Mucosa of descending colon (tissue), 3 donors: ENCODE data around the gene LDLRAD4. TPM values are rescaled to one million over a fixed set of nuclear protein-coding genes. Genes with fewer than 3 reads are reported as not detected.

ENCODE experiments used
- ATAC-seq: fragments of 200-7000 bp; cut with Tn5 transposase; one replicate; pipeline ENCODE4 v1.9.1; 2020; ENCODE audit warnings: mild to moderate bottlenecking, moderate library complexity
- DNase-seq, 3 donors: peaks; one replicate each; pipeline ENCODE4 v3.0.0-alpha.2; 2020
- H3K36me3 ChIP-seq: fragments of 200-600 bp; one replicate; pipeline ENCODE4 v1.8.0; 2021; ENCODE audit warnings: low read depth, mild to moderate bottlenecking
- H3K4me1 ChIP-seq: fragments of 200-600 bp; one replicate; pipeline ENCODE4 v1.8.0; 2021; ENCODE audit warnings: low read depth, mild to moderate bottlenecking
- H3K4me3 ChIP-seq: fragments of 200-600 bp; one replicate; pipeline ENCODE4 v1.8.0; 2021; ENCODE audit warnings: mild to moderate bottlenecking
- H3K9me3 ChIP-seq: fragments of 200-600 bp; one replicate; pipeline ENCODE4 v1.8.0; 2021; ENCODE audit warnings: mild to moderate bottlenecking
- CTCF ChIP-seq: fragments of 200-600 bp; IDR thresholded peaks from one replicate; pipeline ENCODE4 v1.8.0; 2022; ENCODE audit warnings: antibody characterized with exemption, mild to moderate bottlenecking
- intact Hi-C, 2 donors: fragments of 100-400 bp; cut with DNase I in 1 of 2; cut with micrococcal nuclease in 1 of 2; formaldehyde crosslinking; loops; one replicate each; pipeline versions ENCODE4 v1.11.0 to v1.11.1; 2022; cut with DNase I, micrococcal nuclease
- total RNA-seq, 3 donors: library from RNA; stranded (reverse); fragmentation: NEBNext Ultra II Directional in 2 of 3; extraction: Animal tissue kit (Norgen Biotek cat#: 25700) in 2 of 3; gene quantifications; one replicate each; pipeline versions ENCODE4 v1.2.1 to v1.2.4, GENCODE V29; 2021 to 2023
- donor health status: DM: no; HTN: no; CAD: no; lungs with moderate emphysema.
- donor health status: DM: no; HTN: no; CAD: no.
- donor health status: DM: no; HTN: yes; CAD: no.

LDLRAD4 gene
- total RNA-seq, 3 donors from 2014 or later, result 36.8 to 41.0 (median 37.4) TPM

- DNase-seq (no peak), ATAC-seq (no peak)
- intact Hi-C loops, result no loop called here
- H3K36me3 ChIP-seq, result no peaks in the 10 kb centered on the region
- H3K9me3 ChIP-seq, result no peaks in the 10 kb centered on the region
- TF ChIP-seq CTCF, result no peak
- no peaks in the 10 kb centered on the region for H3K4me1 ChIP-seq
- no peak overlapping the region for H3K4me3 ChIP-seq
Observed at GRCh38 chr18:13513481-13513880, 294.9 kb downstream of the LDLRAD4 start.

- no peak for TF ChIP-seq CTCF
- ATAC-seq (no peak), DNase-seq (no peak)
- intact Hi-C loops, result no loop called here
- H3K4me3 ChIP-seq, result no peak overlapping the region
- no peaks in the 10 kb centered on the region for H3K9me3 ChIP-seq
- H3K36me3 ChIP-seq, result no peaks in the 10 kb centered on the region
- no peaks in the 10 kb centered on the region for H3K4me1 ChIP-seq
Observed at GRCh38 chr18:13514558-13514957, 296.0 kb downstream of the LDLRAD4 start.

DNA sequence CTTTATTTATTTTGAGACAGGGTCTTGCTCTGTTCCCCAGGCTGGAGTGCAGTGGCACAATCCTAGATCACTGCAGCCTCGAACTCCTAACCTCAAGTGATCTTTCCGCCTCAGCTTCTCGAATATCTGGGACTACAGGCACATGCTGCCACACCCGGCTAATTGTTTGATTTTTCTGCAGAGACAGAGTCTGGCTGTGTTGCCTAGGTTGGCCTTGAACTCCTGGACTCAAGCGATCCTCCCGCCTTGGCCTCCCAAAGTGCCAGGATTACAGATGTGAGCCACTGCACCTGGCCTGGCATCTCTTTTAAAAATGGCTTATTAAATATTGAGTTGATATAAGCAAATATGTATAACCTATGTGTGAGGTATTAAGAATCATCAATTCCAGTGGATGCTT is 298.3 kb downstream of the LDLRAD4 start:
- H3K36me3 ChIP-seq, result no peaks in the 10 kb centered on the region
- H3K4me3 ChIP-seq, result no peak overlapping the region
- no peaks in the 10 kb centered on the region for H3K4me1 ChIP-seq
- no peak for TF ChIP-seq CTCF
- DNase-seq, result no peak
- no peaks in the 10 kb centered on the region for H3K9me3 ChIP-seq
- no peak for ATAC-seq
- intact Hi-C loops, result no loop called here

DNA sequence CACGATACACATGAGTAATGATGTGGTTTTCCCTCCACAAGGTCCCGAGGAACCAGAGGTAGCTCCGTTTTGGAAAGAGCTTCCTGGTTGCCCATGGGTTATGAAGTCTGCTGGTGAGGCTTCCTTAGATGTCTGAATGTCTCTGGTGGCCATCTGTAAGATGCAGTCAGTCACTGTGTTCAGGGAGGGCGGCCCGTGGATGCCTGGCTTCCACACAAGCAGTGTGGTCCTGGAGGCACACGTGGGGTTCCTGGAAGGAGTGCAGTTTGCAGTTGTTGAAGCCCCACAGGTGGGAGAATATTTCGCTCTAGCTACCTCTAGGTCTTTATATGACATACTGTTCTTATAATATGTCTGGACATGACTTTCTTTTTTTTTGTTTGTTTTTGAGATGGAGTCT is 298.8 kb downstream of the LDLRAD4 start:
- no peaks in the 10 kb centered on the region for H3K9me3 ChIP-seq
- ATAC-seq (no peak), DNase-seq (no peak)
- no peaks in the 10 kb centered on the region for H3K36me3 ChIP-seq
- intact Hi-C loops, result no loop called here
- H3K4me3 ChIP-seq, result no peak overlapping the region
- TF ChIP-seq CTCF, result no peak
- no peaks in the 10 kb centered on the region for H3K4me1 ChIP-seq

DNA sequence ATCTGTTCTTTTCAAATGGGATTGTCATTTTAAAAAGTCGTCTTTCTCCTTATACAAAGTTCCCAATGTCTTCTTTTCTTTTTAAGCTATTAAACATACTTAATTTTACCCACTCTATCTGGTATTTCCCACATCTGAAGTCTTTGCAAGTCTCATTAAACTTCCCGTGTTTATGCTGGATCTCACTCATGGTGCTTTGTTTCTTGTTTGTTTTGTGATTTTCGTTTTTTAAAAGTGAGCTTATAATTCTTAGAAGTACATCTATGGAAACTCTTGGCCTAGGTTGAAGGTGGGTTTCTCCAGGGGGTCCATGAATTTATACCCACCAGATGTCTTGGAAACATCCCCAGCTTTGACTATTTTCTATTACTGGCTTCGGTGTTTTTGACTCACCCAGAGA is 299.8 kb downstream of the LDLRAD4 start:
- intact Hi-C loops, result no loop called here
- no peaks in the 10 kb centered on the region for H3K36me3 ChIP-seq
- H3K4me3 ChIP-seq, result no peak overlapping the region
- no peak for TF ChIP-seq CTCF
- H3K4me1 ChIP-seq, result no peaks in the 10 kb centered on the region
- DNase-seq (no peak), ATAC-seq (no peak)
- no peaks in the 10 kb centered on the region for H3K9me3 ChIP-seq

DNA sequence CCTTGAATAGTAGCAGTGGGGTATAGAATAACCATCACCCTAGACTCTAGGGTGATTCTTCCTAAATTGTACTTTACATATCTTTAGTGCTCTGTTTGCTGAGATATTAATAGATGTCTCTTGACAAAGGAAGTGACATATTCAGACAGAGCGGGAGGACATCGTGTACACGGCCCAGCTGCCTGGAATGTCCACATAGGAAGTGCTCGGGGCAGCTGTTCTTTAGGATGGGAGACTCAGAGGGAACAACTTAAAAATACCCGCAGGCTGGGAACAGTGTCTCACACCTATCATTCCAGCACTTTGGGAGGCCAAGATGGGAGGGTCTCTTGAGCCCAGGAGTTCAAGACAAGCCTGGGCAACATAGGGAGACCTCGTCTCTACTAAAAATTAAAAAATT is 301.7 kb downstream of the LDLRAD4 start:
- H3K36me3 ChIP-seq, result no peaks in the 10 kb centered on the region
- no peak for DNase-seq
- no peaks in the 10 kb centered on the region for H3K9me3 ChIP-seq
- no peak for TF ChIP-seq CTCF
- intact Hi-C loops, result no loop called here
- ATAC-seq, result peak; percentile 28
- no peaks in the 10 kb centered on the region for H3K4me1 ChIP-seq
- no peak overlapping the region for H3K4me3 ChIP-seq
